Cortex of kidney (tissue), 1 donor: ENCODE results near the gene ST6GAL1.
"Not testable (repeated sequence)": the region's sequence is repeated elsewhere in the genome, so short reads cannot be mapped to it uniquely, and the experiment has no call there.

ENCODE experiments used
- DNase-seq: peaks from one replicate; lab custom pipeline; 2025; lab: John Stamatoyannopoulos, UW

Gene ST6GAL1

DNA sequence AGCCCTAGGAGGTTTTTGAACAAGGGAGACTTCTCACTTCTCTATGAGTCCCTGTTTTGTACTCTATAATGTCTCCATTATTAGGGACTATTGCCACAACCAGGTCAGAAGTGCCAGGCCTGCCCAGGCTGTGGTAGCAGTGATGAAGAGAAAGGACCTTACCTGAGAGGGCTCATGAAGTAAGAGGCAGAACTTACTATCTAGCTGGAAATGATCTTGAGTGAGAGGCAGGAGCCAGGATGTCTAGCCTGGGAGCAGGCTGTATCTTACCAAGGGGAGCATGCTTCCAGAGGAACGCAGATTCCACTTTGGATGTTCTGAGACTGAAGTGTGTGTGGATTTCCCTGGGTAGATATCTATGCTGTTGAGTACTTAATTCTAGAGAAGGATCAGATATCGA, 115.7 kb downstream of the ST6GAL1 start:
- no peak for DNase-seq

DNA sequence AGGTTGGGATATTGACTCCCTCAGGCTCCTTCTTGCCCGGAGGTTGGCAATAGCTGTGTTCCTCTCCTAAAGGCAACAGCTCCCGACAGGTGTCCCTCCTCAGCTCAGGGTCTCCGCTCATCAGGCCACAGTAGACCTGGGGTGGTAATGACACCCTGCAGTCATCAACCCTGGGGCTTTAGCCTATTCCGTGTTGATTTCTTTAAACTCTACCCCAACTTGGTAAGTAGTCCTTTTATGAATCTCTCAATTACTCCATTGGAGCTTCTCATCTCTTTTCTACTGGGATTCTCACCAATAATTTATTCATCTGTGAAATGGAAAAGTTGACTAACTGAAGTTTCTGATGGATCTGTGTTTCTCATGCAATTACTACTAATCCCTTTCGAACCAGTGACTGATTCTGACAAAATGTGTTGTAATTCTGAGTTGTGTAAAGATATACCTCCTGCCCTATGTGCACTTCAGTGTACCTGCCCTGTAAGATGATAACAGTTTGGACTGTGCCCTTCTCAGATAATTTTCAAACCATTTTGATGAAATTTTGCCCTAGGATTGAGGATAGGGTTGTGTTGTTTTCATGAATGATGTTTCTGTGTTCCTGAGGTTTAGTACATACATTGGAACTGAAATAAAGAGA, 119.3 kb downstream of the ST6GAL1 start:
- no peak for DNase-seq

DNA sequence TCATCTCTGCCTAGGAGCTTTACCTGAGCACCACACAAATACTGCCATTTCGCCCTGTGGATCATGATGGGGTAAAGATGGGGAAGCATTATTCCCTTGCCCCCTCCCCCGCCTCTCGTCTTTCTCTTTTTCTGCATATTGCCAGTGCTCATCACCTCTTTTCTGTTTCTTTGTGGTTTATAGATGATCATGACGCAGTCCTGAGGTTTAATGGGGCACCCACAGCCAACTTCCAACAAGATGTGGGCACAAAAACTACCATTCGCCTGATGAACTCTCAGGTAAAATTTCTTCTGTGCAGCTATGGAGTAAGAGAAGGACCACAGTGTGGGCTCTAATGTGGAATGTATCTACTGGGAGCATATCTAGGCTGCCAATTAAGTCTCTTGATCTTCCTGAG, 120.7 kb downstream of the ST6GAL1 start:
- no peak for DNase-seq

DNA sequence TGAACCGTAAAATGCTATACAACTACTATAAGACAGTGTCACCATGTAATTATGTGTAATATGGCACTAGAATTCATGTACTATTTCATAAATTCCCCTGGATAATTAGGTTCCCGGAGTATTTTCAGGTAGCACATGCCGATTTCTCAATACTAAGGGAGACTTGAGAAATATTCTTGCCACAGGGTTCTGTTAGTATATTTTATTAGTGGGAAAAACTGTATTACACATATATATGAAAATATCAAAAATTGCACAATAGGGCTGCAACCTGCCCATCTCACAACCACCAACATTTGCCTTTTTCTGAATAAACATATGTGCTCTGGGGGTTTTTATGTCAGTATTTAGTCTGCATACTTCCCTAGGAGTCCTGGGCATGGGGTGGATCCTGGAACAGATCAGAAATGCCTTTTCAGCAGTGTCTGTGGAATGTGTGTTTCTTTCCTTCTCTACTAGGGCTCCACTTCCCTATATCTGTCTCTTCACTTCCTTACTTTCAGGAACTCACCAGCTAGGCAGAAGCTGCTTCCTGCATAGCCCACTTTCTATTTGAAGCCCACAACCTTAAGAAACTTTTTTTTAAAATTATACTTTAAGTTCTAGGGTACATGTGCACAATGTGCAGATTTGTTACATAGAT, 121.5 kb downstream of the ST6GAL1 start:
- no peak for DNase-seq

DNA sequence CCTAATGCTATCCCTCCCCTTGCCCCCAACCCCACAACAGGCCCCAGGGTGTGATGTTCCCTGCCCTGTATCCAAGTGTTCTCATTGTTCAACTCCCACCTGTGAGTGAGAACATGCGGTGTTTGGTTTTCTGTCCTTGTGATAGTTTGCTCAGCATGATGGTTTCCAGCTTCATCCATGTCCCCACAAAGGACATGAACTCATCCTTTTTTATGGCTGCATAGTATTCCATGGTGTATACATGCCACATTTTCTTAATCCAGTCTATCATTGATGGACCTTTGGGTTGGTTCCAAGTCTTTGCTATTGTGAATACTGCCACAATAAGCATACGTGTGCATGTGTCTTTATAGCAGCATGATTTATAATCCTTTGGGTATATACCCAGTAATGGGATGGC, 122.1 kb downstream of the ST6GAL1 start:
- DNase-seq: not testable (repeated sequence)

GRCh38 chr3:187054433-187054832, 124.1 kb downstream of the ST6GAL1 start:
- DNase-seq: not testable (repeated sequence)

GRCh38 chr3:187057803-187058202, 127.5 kb downstream of the ST6GAL1 start:
- DNase-seq: not testable (repeated sequence)

DNA sequence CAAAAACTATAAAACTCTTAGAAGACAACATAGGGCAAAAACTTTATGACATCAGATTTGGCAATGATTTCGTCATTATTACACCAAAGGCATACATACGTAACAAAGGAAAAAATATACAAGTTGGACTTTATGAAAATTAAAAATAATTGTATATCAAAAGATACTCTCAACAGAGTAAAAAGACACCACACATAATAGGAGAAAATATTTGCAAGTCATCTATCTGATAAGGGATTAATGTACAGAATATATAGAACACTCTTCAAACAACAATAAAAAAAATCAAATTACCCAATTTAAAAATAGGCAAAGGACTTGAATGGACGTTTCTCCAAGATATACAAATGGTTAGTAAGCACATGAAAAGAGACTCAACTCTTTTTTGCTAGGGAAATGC, 131.4 kb downstream of the ST6GAL1 start:
- no peak for DNase-seq

GRCh38 chr3:187062526-187063177, 132.3 kb downstream of the ST6GAL1 start:
- no peak for DNase-seq

GRCh38 chr3:187063286-187064121, 133.2 kb downstream of the ST6GAL1 start:
- no peak for DNase-seq

- DNase-seq: no peak
These were observed 134.1 kb downstream of the ST6GAL1 start for GRCh38 chr3:187064210-187065115.

- DNase-seq: no peak
These were observed 136.1 kb downstream of the ST6GAL1 start for GRCh38 chr3:187066228-187066995.

GRCh38 chr3:187068787-187069186, 138.5 kb downstream of the ST6GAL1 start:
- DNase-seq: no peak

DNA sequence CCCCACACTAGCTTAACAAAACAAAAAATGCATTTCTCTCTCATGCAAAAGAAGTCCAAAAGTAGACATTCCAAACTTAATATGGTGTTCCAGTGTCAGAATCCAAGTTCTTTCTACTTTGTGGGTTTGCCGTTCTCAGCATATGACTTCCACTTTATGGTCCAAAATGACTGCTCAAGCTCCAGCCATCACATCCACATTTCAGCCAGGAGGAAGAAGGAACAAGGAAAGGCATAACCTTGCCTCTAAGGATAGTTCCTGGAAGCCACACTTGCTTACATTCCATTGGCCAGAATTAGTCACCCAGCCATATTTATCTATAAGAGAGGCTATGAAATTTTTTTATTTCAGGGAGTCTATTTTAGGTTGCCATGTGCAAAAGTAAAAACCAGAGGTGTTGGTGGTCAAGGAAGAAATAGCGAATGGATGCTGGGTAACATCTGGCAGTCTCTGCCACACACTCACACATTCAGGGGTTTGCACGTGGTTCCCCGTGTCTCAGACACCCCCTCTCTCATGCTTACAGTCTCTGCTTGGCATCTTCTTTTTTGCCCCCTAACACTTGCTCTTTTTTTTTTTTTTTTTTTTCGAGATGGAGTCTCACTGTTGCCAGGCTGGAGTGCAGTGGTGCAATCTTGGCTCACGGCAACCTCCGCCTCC, 139.7 kb downstream of the ST6GAL1 start:
- no peak for DNase-seq

DNA sequence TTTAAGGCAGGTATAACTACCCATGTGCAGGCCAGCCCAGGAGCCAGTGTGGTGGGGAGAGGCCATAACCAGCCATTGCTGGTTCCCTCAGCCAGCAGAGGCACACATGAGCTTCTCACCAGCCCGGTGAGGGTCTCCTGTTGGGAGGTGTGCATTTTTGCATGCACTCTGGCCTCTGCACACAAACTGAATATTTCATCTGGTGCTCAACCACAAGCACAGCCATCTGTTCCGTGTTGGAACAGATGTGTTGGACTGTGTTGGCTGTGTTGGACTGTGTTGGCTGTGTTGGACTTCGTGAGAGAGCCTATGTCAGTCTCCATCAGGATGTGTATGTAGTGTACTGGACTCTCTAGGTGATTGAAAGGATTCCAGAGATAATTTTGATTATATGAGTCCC, 141.8 kb downstream of the ST6GAL1 start:
- DNase-seq: no peak

GRCh38 chr3:187072511-187072910, 142.2 kb downstream of the ST6GAL1 start:
- no peak for DNase-seq

- DNase-seq: no peak
These were observed 143.3 kb downstream of the ST6GAL1 start for GRCh38 chr3:187073581-187074098.

- DNase-seq: no peak
These were observed 144.5 kb downstream of the ST6GAL1 start for GRCh38 chr3:187074846-187075245.

GRCh38 chr3:187076297-187076696, 146.0 kb downstream of the ST6GAL1 start:
- DNase-seq: no peak

GRCh38 chr3:187077085-187077484, 146.8 kb downstream of the ST6GAL1 start:
- no peak for DNase-seq
